OCI-LY1 (cell line): Measurements from ENCODE around the gene TOB1.
"Not testable (repeated sequence)": the region's sequence is repeated elsewhere in the genome, so short reads cannot be mapped to it uniquely, and the experiment has no call there.

Experiments used
- H2AFZ ChIP-seq: fragments of 200-600 bp; sonication (generic), shearing (Covaris generic); 2 replicates; pipeline ENCODE4 v1.6.0; 2014; ENCODE audit warnings: antibody characterized with exemption, mild to moderate bottlenecking, low read length
- H3F3A ChIP-seq: fragments of 200-600 bp; sonication (generic), shearing (Covaris generic); 2 replicates; pipeline ENCODE4 v1.6.0; 2014; ENCODE audit warnings: mild to moderate bottlenecking, antibody characterized with exemption, low read length, moderate library complexity; ENCODE audit not compliant: insufficient read depth
- H3K27ac ChIP-seq: fragments of 200-600 bp; sonication (generic); 2 replicates; pipeline ENCODE4 v1.5.1; 2014; ENCODE audit warnings: low read length, mixed run types, mild to moderate bottlenecking, low read depth; ENCODE audit not compliant: poor library complexity, severe bottlenecking
- H3K27me3 ChIP-seq: fragments of 200-600 bp; sonication (generic); 2 replicates; pipeline ENCODE4 v1.6.0; 2014; ENCODE audit warnings: antibody characterized with exemption, mild to moderate bottlenecking, low read length, moderate library complexity; ENCODE audit not compliant: insufficient read depth
- H3K36me3 ChIP-seq: fragments of 200-600 bp; sonication (generic); 2 replicates; pipeline ENCODE4 v1.6.1; 2014; ENCODE audit warnings: mild to moderate bottlenecking, antibody characterized with exemption, low read length, moderate library complexity, mixed read lengths; ENCODE audit not compliant: insufficient read depth
- H3K4me1 ChIP-seq: fragments of 200-600 bp; sonication (generic); 2 replicates; pipeline ENCODE4 v1.5.1; 2014; ENCODE audit warnings: mild to moderate bottlenecking, low read length, moderate library complexity; ENCODE audit not compliant: insufficient read depth, severe bottlenecking
- H3K4me2 ChIP-seq: fragments of 200-600 bp; sonication (generic), shearing (Covaris generic); 2 replicates; pipeline ENCODE4 v1.6.1; 2014; ENCODE audit warnings: low read length
- H3K4me3 ChIP-seq: fragments of 200-600 bp; sonication (generic); 2 replicates; pipeline ENCODE4 v1.5.1; 2014; ENCODE audit warnings: low read length, low read depth, mild to moderate bottlenecking, mixed read lengths; ENCODE audit not compliant: poor library complexity, severe bottlenecking
- H3K79me2 ChIP-seq: fragments of 200-600 bp; shearing (Covaris generic); 2 replicates; pipeline ENCODE4 v1.6.1; 2016; ENCODE audit warnings: mixed run types, low read length, mixed read lengths; ENCODE audit not compliant: insufficient read depth
- H3K9ac ChIP-seq: fragments of 200-600 bp; sonication (generic), shearing (Covaris generic); 2 replicates; pipeline ENCODE4 v1.6.1; 2014; ENCODE audit warnings: mild to moderate bottlenecking, low read length, mixed read lengths
- H3K9me2 ChIP-seq: fragments of 200-600 bp; sonication (generic), shearing (Covaris generic); 2 replicates; pipeline ENCODE4 v1.6.1; 2014; ENCODE audit warnings: low read depth, mild to moderate bottlenecking, low read length, mixed read lengths
- H3K9me3 ChIP-seq: fragments of 200-600 bp; shearing (Covaris generic); 2 replicates; pipeline ENCODE4 v1.6.1; 2014; ENCODE audit warnings: low read length, mixed read lengths
- H4K20me1 ChIP-seq: fragments of 200-600 bp; sonication (generic), shearing (Covaris generic); 2 replicates; pipeline ENCODE4 v1.6.0; 2016; ENCODE audit warnings: mild to moderate bottlenecking, low read length; ENCODE audit not compliant: insufficient read depth
- EZH2 ChIP-seq: fragments of 200-600 bp; sonication (generic), shearing (Covaris generic); IDR thresholded peaks from 2 replicates; pipeline ENCODE4 v1.8.0; 2017; ENCODE audit warnings: borderline replicate concordance, mixed run types, mild to moderate bottlenecking, antibody characterized with exemption, low read length, moderate library complexity, mixed read lengths
- TF ChIP-seq, protein P1 (sequence below): fragments of 200-600 bp; sonication (generic), shearing (Covaris generic); IDR thresholded peaks from 2 replicates; pipeline ENCODE4 v1.5.1; 2017; ENCODE audit warnings: mild to moderate bottlenecking, antibody characterized with exemption, low read length, moderate library complexity, mixed read lengths

The TOB1 gene

DNA sequence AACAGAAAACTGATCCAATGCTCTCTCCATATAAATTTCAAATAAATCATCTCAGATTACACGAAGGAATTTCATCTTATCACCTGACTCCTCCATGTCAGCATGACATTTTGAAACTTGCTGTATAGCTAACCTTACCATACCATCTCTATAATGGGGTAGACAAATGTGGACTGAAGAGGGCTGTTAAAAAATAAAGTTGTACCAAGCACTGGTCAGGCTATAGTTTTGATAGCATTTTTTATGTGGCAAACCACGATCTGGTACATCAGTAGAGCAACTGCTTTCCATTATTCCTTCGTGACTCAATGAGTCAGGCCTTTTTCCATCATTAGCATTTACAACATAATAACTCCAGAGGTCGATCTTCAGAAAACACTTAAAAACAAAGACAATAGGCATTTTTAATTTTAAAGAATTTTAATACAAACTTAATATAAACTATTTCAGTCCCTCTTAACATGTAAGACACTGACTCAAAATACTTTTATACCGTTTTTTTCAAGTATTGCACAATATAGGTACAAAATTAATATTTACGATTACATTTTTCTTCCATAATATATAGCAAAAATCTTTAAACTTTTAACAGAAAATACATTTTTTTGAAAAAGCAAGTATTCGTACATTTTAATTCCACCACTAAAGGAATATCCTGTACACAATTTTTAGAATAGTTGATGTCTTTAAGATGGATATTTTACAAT, 4.2 kb downstream of the TOB1 start:
- H3K4me1 ChIP-seq = peaks cover 15% of the 10 kb centered on the region
- no peaks in the 10 kb centered on the region for H3K27me3 ChIP-seq
- H3K27ac ChIP-seq = no peak overlapping the region
- H4K20me1 ChIP-seq = no peaks in the 10 kb centered on the region
- no peaks in the 10 kb centered on the region for H3K9me3 ChIP-seq
- H3F3A ChIP-seq = no peaks in the 10 kb centered on the region
- peaks cover 12% of the 10 kb centered on the region for H3K79me2 ChIP-seq
- no peak overlapping the region for H3K4me2 ChIP-seq
- H2AFZ ChIP-seq = no peak overlapping the region
- no peak overlapping the region for H3K9ac ChIP-seq
- H3K36me3 ChIP-seq = peaks cover 16% of the 10 kb centered on the region; the same call in 1 of the 2 replicates
- TF ChIP-seq EZH2 = no peak
- TF ChIP-seq, protein P1, sequence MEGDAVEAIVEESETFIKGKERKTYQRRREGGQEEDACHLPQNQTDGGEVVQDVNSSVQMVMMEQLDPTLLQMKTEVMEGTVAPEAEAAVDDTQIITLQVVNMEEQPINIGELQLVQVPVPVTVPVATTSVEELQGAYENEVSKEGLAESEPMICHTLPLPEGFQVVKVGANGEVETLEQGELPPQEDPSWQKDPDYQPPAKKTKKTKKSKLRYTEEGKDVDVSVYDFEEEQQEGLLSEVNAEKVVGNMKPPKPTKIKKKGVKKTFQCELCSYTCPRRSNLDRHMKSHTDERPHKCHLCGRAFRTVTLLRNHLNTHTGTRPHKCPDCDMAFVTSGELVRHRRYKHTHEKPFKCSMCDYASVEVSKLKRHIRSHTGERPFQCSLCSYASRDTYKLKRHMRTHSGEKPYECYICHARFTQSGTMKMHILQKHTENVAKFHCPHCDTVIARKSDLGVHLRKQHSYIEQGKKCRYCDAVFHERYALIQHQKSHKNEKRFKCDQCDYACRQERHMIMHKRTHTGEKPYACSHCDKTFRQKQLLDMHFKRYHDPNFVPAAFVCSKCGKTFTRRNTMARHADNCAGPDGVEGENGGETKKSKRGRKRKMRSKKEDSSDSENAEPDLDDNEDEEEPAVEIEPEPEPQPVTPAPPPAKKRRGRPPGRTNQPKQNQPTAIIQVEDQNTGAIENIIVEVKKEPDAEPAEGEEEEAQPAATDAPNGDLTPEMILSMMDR = no peak
- H3K9me2 ChIP-seq = no peaks in the 10 kb centered on the region
- no peak overlapping the region for H3K4me3 ChIP-seq

DNA sequence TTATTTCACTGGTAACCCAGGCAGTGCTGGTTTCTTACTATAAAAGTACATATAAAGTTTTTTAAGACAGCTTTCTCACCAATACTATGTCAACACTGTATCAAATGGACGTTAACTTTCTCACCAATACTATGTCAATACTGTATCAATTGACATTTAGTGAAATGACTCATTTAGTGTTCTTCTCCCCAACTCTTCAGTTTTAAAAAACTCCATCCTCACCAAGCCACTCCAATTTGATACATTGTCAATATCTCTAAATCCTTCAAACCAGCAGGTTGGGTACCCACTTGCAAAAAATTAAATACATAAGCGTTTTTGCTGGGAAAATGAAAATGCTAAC, 4.8 kb downstream of the TOB1 start:
- no peaks in the 10 kb centered on the region for H3F3A ChIP-seq
- H4K20me1 ChIP-seq = no peaks in the 10 kb centered on the region
- no peak overlapping the region for H2AFZ ChIP-seq
- H3K4me3 ChIP-seq = no peak overlapping the region
- H3K4me2 ChIP-seq = no peak overlapping the region
- H3K27ac ChIP-seq = no peak overlapping the region
- H3K9ac ChIP-seq = no peak overlapping the region
- no peaks in the 10 kb centered on the region for H3K27me3 ChIP-seq
- peaks cover 16% of the 10 kb centered on the region; the same call in 1 of the 2 replicates for H3K36me3 ChIP-seq
- H3K4me1 ChIP-seq = peaks cover 15% of the 10 kb centered on the region
- no peaks in the 10 kb centered on the region for H3K9me2 ChIP-seq
- peaks cover 12% of the 10 kb centered on the region for H3K79me2 ChIP-seq
- no peaks in the 10 kb centered on the region for H3K9me3 ChIP-seq
- TF ChIP-seq, protein P1 = no peak
- no peak for TF ChIP-seq EZH2

DNA sequence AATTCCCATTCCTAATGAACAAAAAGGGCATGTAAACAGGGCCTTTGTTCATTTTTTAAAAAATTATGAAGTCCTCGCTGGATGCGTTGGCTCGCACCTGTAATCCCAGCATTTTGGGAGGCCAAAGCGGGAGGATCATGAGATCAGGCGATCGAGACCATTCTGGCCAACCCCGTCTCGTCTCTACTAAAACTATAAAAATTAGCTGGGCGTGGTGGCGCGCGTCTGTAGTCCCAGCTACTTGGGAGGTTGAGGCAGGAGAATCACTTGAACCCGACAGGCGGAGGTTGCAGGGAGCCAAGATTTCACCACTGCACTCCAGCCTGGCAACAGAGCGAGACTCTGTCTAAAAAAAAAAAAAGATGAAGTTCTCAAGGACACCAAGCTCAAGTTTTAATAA, 6.4 kb downstream of the TOB1 start:
- H3K4me2 ChIP-seq, H3K9me3 ChIP-seq, H3F3A ChIP-seq, H3K27me3 ChIP-seq, H3K79me2 ChIP-seq, H4K20me1 ChIP-seq, H3K27ac ChIP-seq, H3K9ac ChIP-seq, H2AFZ ChIP-seq, H3K9me2 ChIP-seq, H3K4me3 ChIP-seq: not testable (repeated sequence)
- Histone ChIP-seq H3K4me1 (peaks cover 12% of the 10 kb centered on the region), H3K36me3 (peaks cover 16% of the 10 kb centered on the region; the same call in 1 of the 2 replicates)
